Pancreas (tissue), 10 donors: ENCODE results near the gene BCORL1. TPM values are rescaled to one million over a fixed set of nuclear protein-coding genes. Genes with fewer than 3 reads are reported as not detected.

ENCODE experiments used
- ATAC-seq, 4 donors: fragments of 200-7000 bp; cut with Tn5 transposase; one replicate each; pipeline versions ENCODE4 v1.8.0 to v1.9.1; 2020; ENCODE audit warnings: mild to moderate bottlenecking in 4 of 4, moderate library complexity in 4 of 4
- DNase-seq, 6 donors: peaks; one replicate each; pipeline ENCODE4 v3.0.0-alpha.2; 2020
- FAIRE-seq: peaks from 2 replicates; lab custom pipeline; 2012; peaks lifted over from hg19 to GRCh38; lab: Jason Lieb, UNC
- H3K27ac ChIP-seq, 4 donors: fragments of 200-600 bp; sonication (generic); 1 replicate in 3 of 4; 2 replicates in 1 of 4; pipeline versions ENCODE4 v1.5.0 to v1.8.0; 2020
- H3K27me3 ChIP-seq, 4 donors: fragments of 200-600 bp; one replicate each; pipeline ENCODE4 v1.8.0; 2021
- H3K36me3 ChIP-seq, 3 donors: fragments of 200-600 bp; sonication (generic) in 1 of 3; one replicate each; pipeline versions ENCODE4 v1.5.0 to v1.8.0; 2020 to 2021
- H3K4me1 ChIP-seq, 3 donors: fragments of 200-600 bp; one replicate each; pipeline ENCODE4 v1.8.0; 2021
- H3K4me3 ChIP-seq, 4 donors: fragments of 200-600 bp; sonication (generic) in 2 of 4; one replicate each; pipeline versions ENCODE4 v1.5.0 to v1.8.0; 2020 to 2021
- H3K9me3 ChIP-seq, 4 donors: fragments of 200-600 bp; one replicate each; pipeline ENCODE4 v1.8.0; 2021
- WGBS, 2 donors: extraction: QIAGEN DNeasy Blood & Tissue Kit; methylation state at CpG; one replicate each; pipeline ENCODE4 v1.1.7; 2013; 5-methylcytosine and 5-hydroxymethylcytosine counted together
- intact Hi-C, 3 donors: fragments of 100-400 bp; cut with DNase I; formaldehyde crosslinking; loops; one replicate each; pipeline versions ENCODE4 v1.11.1 to v1.14.2; 2022
- polyA plus RNA-seq, 2 donors: library from polyadenylated mRNA; stranded (reverse); fragments of 200-250 nt; gene quantifications; one replicate each; pipeline ENCODE4 v1.2.3, GENCODE V29; 2013
- total RNA-seq, 6 donors: library from RNA; stranded (reverse); fragmentation: NEBNext Ultra II Directional in 4 of 6; extraction: Animal tissue kit (Norgen Biotek cat#: 25700) in 4 of 6; gene quantifications; one replicate each; pipeline versions ENCODE4 v1.2.1 to v1.2.4, GENCODE V29; 2021 to 2023
- TF ChIP-seq, protein P1 (sequence below), 4 donors: fragments of 200-600 bp; sonication (generic) in 3 of 4; IDR thresholded peaks; one replicate each; pipeline versions ENCODE4 v1.5.0 to v1.8.0; 2021; ENCODE audit warnings: antibody characterized with exemption in 4 of 4
- donor health status: healthy with polysubstance abuse.
- donor health status: DM: no; HTN: no; CAD: no; lungs with moderate emphysema.
- donor health status: DM: no; HTN: no; CAD: no.
- donor health status: control.
- donor health status: control.
- donor health status: Bipolar disorder and iron deficiency.
- donor health status: DM: yes; HTN: yes; CAD: no.
- donor health status: DM: no; HTN: no; CAD: no.
- donor health status: DM: no; HTN: no; CAD: no.
- donor health status: DM: yes; HTN: yes; CAD: no.

The BCORL1 gene
- total and polyA plus RNA-seq, 8 donors: 1.7 to 11.1 (median 5.6) TPM

- TF ChIP-seq, protein P1, sequence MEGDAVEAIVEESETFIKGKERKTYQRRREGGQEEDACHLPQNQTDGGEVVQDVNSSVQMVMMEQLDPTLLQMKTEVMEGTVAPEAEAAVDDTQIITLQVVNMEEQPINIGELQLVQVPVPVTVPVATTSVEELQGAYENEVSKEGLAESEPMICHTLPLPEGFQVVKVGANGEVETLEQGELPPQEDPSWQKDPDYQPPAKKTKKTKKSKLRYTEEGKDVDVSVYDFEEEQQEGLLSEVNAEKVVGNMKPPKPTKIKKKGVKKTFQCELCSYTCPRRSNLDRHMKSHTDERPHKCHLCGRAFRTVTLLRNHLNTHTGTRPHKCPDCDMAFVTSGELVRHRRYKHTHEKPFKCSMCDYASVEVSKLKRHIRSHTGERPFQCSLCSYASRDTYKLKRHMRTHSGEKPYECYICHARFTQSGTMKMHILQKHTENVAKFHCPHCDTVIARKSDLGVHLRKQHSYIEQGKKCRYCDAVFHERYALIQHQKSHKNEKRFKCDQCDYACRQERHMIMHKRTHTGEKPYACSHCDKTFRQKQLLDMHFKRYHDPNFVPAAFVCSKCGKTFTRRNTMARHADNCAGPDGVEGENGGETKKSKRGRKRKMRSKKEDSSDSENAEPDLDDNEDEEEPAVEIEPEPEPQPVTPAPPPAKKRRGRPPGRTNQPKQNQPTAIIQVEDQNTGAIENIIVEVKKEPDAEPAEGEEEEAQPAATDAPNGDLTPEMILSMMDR (IDR thresholded peaks at IDR 0.05): no peak
- ATAC-seq (no peak), DNase-seq (no peak), FAIRE-seq (no peak)
- Histone ChIP-seq H3K27me3 (no peaks in the 10 kb centered on the region), H3K4me3 (no peak overlapping the region), H3K4me1 (no peaks in the 10 kb centered on the region), H3K27ac (no peak overlapping the region), H3K36me3 (no peaks in the 10 kb centered on the region), H3K9me3 (no peaks in the 10 kb centered on the region)
- 80 to 82% methylated on average over 3 of the region's 3 CpGs for WGBS, 2 donors
- intact Hi-C loops: no loop called here
Observed at GRCh38 chrX:130090364-130090763, 107.9 kb downstream of the BCORL1 start.

GRCh38 chrX:130091980-130092522 is 109.6 kb downstream of the BCORL1 start:
- H3K27me3 ChIP-seq: no peaks in the 10 kb centered on the region
- intact Hi-C loops: no loop called here
- H3K9me3 ChIP-seq: no peaks in the 10 kb centered on the region
- ATAC-seq (peak in 3 of 4 donors; percentile 61 to 77 (median 69)), DNase-seq (no peak), FAIRE-seq (no peak)
- 58 to 72% methylated on average over 10 of the region's 10 CpGs for WGBS, 2 donors
- no peaks in the 10 kb centered on the region for H3K36me3 ChIP-seq
- TF ChIP-seq, protein P1 (IDR thresholded peaks at IDR 0.05): no peak
- H3K27ac ChIP-seq: no peak overlapping the region
- H3K4me1 ChIP-seq: no peaks in the 10 kb centered on the region
- H3K4me3 ChIP-seq: no peak overlapping the region

DNA sequence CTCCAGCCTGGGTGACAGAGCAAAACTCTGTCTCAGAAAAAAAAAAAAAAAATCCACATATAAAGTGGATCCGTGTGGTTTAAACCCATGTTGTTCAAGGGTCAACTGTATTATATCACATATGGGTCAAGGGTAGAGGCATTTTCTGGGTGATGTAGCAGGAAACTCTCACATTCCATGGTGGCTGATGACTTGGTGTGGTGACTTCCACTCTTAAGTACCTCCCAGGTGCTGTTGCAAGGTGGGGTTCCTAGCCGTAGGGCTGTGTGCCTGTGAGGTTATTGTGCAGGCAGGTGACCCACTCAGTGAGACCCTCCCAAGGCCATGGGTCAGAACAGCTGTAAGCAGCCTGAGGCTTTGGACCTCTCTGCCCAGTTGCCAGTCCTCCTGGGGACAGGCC is 110.8 kb downstream of the BCORL1 start:
- Histone ChIP-seq H3K27ac (no peak overlapping the region), H3K27me3 (no peaks in the 10 kb centered on the region), H3K36me3 (no peaks in the 10 kb centered on the region), H3K4me1 (no peaks in the 10 kb centered on the region), H3K4me3 (no peak overlapping the region), H3K9me3 (no peaks in the 10 kb centered on the region)
- TF ChIP-seq, protein P1 (IDR thresholded peaks at IDR 0.05): no peak
- DNase-seq (no peak), ATAC-seq (no peak), FAIRE-seq (no peak)
- WGBS, 2 donors: 84 to 93% methylated on average over 2 of the region's 2 CpGs
- intact Hi-C loops: no loop called here

DNA sequence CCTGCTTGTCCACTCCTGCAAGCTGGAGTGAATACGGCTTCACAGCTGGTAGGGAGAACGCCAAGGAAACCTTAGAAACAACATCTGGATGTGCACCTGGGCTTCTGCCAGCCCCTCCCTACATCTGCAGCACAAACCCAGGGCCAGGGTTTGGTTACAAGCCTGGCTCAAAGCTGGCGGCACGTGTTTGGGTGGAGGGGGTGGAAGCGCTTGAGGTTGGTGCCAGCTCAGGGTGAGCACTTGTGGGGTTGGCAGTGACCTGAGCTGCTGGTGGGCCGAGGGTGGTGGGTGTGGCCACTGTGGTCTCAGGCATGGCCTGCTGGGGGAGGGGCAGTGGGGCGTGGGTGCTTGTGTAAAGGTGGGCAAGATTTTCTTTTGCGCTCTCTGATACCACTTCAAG is 112.3 kb downstream of the BCORL1 start:
- H3K27me3 ChIP-seq: no peaks in the 10 kb centered on the region
- intact Hi-C loops: no loop called here
- H3K9me3 ChIP-seq: no peaks in the 10 kb centered on the region
- 79 to 89% methylated on average over 8 of the region's 8 CpGs for WGBS, 2 donors
- H3K4me3 ChIP-seq: no peak overlapping the region
- DNase-seq: no peak
- H3K4me1 ChIP-seq: no peaks in the 10 kb centered on the region
- no peak for ATAC-seq
- H3K36me3 ChIP-seq: no peaks in the 10 kb centered on the region
- FAIRE-seq: no peak
- TF ChIP-seq, protein P1 (IDR thresholded peaks at IDR 0.05): no peak
- H3K27ac ChIP-seq: no peak overlapping the region

DNA sequence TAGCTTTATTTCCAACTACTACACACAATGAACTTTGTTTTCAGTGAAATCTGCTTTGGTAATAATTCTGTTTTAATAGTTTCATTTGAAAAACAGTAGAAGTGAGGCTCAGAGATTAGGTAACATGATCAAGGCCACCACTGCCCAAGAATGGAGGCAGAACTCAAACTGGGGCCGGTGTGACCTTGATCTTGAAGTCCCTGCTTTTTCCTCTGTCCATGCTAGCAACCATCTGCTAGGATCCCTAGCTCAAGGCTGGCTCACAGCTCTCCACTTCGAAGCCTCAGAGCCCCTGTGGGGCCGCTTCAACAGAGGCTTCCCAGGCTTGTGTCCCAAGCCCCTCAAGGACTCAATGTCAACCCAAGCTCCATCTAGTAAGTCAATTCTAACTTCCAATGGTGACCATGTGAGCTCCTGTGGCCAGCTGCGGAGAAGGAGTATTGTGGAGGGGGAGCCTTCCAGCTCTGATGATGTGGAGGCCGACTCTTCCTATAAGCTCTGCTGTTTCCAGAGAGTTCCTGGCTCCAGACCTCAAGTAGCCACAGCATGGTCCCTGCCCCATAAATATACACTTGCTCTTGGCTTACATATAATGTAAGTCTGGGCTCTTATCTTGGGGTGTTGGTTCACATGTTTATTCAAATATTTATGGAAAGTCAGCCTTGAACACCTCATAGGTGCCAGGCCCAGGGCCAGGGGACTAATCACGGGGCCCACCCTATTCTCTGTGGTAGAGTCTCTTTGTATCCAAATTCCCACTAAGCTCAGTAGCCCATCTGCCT is 113.0 kb downstream of the BCORL1 start:
- FAIRE-seq (no peak), ATAC-seq (peak in 1 of 4 donors; percentile 7), DNase-seq (no peak)
- Histone ChIP-seq H3K36me3 (no peaks in the 10 kb centered on the region), H3K27ac (no peak overlapping the region), H3K4me3 (no peak overlapping the region), H3K4me1 (no peaks in the 10 kb centered on the region), H3K9me3 (no peaks in the 10 kb centered on the region), H3K27me3 (no peaks in the 10 kb centered on the region)
- intact Hi-C loops: no loop called here
- TF ChIP-seq, protein P1 (IDR thresholded peaks at IDR 0.05): no peak
- 67 to 71% methylated on average over 6 of the region's 6 CpGs for WGBS, 2 donors
